SKM-1 (cell line): ENCODE data around the gene CCDC201.
"Not testable (repeated sequence)": the region's sequence is repeated elsewhere in the genome, so short reads cannot be mapped to it uniquely, and the experiment has no call there.

Source experiments
- DNase-seq: peaks from one replicate; lab custom pipeline; 2025; ENCODE audit not compliant: unreplicated experiment; lab: John Stamatoyannopoulos, UW

Gene CCDC201

DNA sequence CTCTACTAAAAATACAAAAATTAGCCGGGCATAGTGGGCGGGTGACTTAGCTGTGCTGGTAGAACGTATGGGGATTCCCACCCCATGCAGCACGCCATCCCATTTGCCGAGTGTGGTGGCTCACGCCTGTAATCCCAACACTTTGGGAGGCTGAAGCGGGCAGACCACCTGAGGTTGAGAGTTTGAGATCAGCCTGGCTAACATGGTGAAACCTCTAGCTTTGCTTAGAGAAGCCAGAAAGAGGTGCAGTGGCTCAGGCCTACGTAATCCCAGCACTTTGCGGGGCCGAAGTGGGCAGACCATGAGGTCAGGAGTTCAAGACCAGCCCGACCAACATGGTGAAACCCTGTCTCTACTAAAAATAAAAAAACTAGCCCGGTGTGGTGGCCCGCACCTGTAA, 45.2 kb downstream of the CCDC201 start:
- not testable (repeated sequence) for DNase-seq

- DNase-seq = not testable (repeated sequence)
Observed at GRCh38 chr7:45826550-45826949, 46.3 kb downstream of the CCDC201 start.

DNA sequence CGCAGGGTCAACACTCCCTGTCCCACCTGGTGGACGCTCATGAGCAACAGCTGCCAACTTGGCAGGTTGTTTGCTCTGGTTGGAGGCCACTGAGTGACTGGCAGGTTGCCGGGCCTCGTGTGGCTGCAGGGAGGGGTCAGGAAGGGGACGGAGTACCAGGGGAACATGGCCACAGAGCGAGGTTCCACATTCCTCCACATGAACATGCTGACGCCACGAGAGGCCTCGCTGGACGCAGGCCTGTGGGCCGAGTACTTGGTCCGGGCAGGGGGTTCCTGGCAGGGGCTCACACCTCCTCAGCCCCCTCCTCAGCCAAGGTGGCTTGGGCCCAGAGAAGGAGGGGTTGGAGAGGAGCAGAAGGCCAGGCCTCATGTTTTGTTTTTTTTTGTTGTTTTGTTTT, 54.1 kb downstream of the CCDC201 start:
- DNase-seq = not testable (repeated sequence)

DNA sequence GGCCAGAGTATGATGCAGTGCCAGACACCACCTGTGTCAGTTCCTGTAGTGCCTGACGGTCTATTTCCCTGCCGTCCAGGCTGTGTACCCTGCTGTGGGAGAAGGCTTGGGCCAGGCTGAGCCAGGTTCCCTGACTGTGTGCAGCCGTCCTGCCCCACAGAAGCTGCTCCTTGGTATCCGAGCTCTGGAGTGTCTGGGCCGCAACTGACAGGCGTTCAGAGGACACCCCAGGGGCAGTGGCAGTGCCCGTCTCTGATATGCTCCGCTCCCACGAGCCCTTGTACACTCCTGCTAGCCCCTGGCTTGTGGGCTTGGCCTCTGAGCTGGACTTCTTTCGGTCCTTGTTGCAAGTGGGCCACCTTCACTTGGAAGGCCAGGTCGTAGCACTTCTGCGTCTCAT, 55.0 kb downstream of the CCDC201 start:
- DNase-seq = not testable (repeated sequence)

DNA sequence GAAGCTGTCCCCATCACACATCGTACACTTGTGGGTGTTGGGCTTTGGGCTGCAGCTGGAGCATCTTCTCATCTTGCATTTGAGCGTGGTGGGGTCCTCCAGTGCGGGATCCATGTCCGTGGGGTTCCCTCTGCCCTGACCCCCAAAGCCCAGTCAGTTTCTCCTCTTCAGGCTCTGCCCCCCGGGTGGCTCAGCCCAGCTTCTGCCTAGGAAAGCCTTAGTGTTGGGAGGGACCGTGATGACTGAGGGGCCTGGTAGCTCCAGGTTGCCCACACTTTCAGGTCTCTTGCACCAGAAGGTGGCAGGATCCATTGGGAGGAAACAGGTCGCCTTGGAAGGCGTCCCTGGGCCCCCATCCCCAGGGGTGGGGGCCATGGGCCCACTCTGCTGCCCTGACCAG, 55.9 kb downstream of the CCDC201 start:
- DNase-seq = not testable (repeated sequence)

DNA sequence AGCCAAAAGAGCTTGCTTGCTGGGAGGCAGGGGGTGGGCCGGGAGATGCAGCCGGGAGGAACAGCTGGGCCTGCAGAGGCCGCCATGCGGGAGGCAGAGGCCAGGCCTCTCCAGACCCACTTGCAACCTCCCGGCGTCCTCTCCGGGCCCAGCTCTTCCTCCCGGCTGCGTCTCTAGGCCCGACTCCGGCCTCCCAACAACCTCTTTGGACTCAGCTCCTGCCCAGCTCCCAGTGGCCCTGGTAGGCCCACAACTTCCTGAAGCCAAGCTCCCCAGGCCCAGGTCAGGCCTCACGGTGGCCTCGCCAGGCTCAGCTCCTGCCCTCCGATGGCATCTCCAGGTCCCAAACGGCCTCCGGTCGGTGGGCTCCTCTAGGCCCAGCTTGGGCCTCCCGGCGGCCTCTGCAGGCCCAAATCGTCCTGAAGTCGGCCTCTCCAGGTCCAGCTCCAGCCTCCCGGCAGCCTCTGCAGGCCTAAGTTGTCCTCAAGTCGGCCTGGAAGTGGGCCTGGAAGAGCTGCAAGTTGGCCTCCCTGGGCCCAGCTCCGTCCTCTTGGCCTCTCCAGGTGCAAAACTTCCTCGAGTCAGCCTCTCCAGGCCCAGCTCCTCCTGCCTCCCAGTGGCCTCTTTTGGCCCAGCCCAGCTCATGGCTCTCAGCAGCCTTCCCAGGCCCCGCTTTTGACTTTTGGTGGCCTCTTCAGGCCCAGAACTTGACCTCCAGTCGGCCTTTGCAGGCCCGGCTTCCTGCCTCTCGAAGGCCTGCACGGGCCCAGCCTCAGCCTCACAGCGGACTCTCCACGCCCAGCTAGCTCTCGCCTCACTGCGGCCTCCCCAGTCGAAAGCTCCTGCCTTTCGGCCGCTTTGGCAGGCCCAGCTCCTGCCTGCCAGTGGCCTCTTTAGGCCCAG, 58.4 kb downstream of the CCDC201 start:
- not testable (repeated sequence) for DNase-seq

GRCh38 chr7:45813771-45814170, 59.1 kb downstream of the CCDC201 start:
- DNase-seq = not testable (repeated sequence)

GRCh38 chr7:45812946-45813345, 59.9 kb downstream of the CCDC201 start:
- no peak for DNase-seq

GRCh38 chr7:45811652-45812234, 61.1 kb downstream of the CCDC201 start:
- DNase-seq = not testable (repeated sequence)

DNA sequence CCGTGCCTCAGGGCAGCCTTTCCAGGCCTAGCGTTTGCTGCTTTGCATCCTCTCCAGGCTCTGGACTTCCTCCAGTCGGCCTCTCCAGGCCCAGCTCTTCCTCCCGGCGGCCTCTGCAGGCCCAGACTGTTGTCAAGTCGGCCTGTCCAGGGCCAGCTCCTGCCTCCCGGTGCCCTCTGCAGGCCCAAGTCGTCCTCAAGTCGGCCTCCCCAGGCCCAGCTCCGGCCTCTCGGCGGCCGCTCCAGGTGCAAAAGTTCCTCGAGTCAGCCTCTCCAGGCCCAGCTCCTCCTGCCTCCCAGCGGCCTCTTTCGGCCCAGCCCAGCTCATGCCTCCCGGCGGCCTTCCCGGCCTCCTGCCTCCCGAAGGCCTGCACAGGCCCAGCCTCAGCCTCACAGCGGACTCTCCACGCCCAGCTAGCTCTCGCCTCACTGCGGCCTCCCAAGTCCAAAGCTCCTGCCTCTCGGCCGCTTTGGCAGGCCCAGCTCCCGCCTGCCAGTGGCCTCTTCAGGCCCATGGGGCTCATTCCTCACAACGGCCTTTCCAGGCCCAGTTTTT, 62.4 kb downstream of the CCDC201 start:
- not testable (repeated sequence) for DNase-seq
